ENCODE results near the gene CCPG1. TPM values are rescaled to one million over a fixed set of nuclear protein-coding genes. Genes with fewer than 3 reads are reported as not detected.

CCPG1 gene
- total and polyA plus RNA-seq, 2 of the 13 experiments (the other 11 are each of a cell fraction or from before 2014, with no cell fraction given) = 16.1 to 19.5 TPM

DNA sequence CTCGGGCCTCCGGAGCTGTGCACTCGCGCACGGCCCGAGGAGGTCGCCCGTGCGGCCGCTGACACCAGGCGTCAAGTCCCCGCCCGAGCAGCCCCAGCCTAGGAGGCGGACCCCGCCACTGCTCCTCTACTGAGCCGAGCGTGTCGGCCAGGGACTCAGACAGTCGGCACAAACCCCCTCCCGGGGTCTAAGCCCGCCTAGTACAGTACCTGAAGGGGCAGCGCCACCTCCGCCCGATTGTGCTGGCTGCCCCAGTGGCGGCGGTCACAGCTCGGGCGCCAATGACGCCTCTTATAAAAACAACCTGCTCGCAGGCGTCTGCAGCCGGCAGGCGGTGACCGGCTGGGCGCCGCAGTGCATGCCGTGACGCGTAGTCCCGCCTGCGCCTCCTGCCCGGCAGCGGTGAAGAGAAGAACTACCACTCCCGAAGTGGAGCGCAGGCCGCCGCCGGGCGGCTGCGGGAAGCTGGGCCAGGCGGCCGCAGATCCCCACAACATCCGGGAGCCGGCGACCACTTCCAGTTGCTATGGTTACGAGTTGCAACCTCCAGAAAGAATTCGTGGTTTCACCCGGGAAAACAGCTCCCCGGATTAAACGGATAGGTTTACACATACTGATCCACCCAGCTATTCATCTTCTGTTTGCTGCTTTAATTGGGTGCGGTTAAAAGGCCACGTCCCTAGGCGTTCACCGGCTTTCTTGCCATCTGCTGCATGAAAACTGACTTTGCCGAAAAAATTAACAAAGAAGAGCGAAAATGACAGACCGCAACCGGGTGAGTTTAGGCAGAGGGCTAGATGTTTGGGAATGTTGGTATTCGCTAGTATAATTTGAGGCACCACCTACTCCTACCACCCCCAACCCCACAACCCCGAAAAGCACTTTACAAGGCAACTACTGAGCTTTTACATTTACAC is at the start of gene CCPG1, which contains the start of gene PIERCE2 (continued):
- TF ChIP-seq, protein P1, sequence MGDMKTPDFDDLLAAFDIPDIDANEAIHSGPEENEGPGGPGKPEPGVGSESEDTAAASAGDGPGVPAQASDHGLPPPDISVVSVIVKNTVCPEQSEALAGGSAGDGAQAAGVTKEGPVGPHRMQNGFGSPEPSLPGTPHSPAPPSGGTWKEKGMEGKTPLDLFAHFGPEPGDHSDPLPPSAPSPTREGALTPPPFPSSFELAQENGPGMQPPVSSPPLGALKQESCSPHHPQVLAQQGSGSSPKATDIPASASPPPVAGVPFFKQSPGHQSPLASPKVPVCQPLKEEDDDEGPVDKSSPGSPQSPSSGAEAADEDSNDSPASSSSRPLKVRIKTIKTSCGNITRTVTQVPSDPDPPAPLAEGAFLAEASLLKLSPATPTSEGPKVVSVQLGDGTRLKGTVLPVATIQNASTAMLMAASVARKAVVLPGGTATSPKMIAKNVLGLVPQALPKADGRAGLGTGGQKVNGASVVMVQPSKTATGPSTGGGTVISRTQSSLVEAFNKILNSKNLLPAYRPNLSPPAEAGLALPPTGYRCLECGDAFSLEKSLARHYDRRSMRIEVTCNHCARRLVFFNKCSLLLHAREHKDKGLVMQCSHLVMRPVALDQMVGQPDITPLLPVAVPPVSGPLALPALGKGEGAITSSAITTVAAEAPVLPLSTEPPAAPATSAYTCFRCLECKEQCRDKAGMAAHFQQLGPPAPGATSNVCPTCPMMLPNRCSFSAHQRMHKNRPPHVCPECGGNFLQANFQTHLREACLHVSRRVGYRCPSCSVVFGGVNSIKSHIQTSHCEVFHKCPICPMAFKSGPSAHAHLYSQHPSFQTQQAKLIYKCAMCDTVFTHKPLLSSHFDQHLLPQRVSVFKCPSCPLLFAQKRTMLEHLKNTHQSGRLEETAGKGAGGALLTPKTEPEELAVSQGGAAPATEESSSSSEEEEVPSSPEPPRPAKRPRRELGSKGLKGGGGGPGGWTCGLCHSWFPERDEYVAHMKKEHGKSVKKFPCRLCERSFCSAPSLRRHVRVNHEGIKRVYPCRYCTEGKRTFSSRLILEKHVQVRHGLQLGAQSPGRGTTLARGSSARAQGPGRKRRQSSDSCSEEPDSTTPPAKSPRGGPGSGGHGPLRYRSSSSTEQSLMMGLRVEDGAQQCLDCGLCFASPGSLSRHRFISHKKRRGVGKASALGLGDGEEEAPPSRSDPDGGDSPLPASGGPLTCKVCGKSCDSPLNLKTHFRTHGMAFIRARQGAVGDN (CRISPR knock-in tag; IDR thresholded peaks at IDR 0.05) = peak; percentile 95
- TF ChIP-seq ZNF619 (CRISPR knock-in tag; IDR thresholded peaks at IDR 0.05) (peak; percentile 62; the same call in 1 of the 2 replicates), NFYC (CRISPR knock-in tag; IDR thresholded peaks at IDR 0.05) (peak; percentile 34; the same call in 1 of the 2 replicates), ZNF563 (CRISPR knock-in tag; IDR thresholded peaks at IDR 0.05) (peak; percentile 63; the same call in 1 of the 2 replicates), GATA4 (IDR thresholded peaks at IDR 0.05; ENCODE audit: borderline replicate concordance, low read depth) (0 out of 2 replicates have a peak, but pooled peaks have one; percentile 20), NFKB2 (CRISPR knock-in tag; IDR thresholded peaks at IDR 0.05; ENCODE audit: borderline replicate concordance) (peak; percentile 68; the same call in 1 of the 2 replicates), GABPB1 (CRISPR knock-in tag; IDR thresholded peaks at IDR 0.05) (peak; percentile 93), SNAPC2 (CRISPR knock-in tag; IDR thresholded peaks at IDR 0.05) (peak; percentile 33; the same call in 1 of the 2 replicates), ZNF570 (CRISPR knock-in tag; IDR thresholded peaks at IDR 0.05; ENCODE audit: borderline replicate concordance) (no peak), SIN3B (IDR thresholded peaks at IDR 0.05; ENCODE audit: low read length) (no peak), KDM2A (CRISPR knock-in tag; IDR thresholded peaks at IDR 0.05; ENCODE audit: borderline replicate concordance, low read depth) (peak; percentile 85), ZBTB42 (CRISPR knock-in tag; IDR thresholded peaks at IDR 0.05) (peak; percentile 82; the same call in 1 of the 2 replicates), ZNF552 (CRISPR knock-in tag; IDR thresholded peaks at IDR 0.05; ENCODE audit: borderline replicate concordance) (no peak), TOE1 (CRISPR knock-in tag; IDR thresholded peaks at IDR 0.05) (no peak), CCDC6 (CRISPR knock-in tag; IDR thresholded peaks at IDR 0.05) (peak; percentile 39; the same call in 1 of the 2 replicates), ZNF335 (CRISPR knock-in tag; IDR thresholded peaks at IDR 0.05) (peak; percentile 97), MAZ (IDR thresholded peaks at IDR 0.05; ENCODE audit: borderline replicate concordance, low read depth, low read length) (0 out of 2 replicates have a peak, but pooled peaks have one; percentile 36), MAZ (CRISPR knock-in tag; IDR thresholded peaks at IDR 0.05; ENCODE audit: low read depth) (peak; percentile 77), ZC3H13 (CRISPR knock-in tag; IDR thresholded peaks at IDR 0.05) (no peak)
- TF ChIP-seq, protein P2, sequence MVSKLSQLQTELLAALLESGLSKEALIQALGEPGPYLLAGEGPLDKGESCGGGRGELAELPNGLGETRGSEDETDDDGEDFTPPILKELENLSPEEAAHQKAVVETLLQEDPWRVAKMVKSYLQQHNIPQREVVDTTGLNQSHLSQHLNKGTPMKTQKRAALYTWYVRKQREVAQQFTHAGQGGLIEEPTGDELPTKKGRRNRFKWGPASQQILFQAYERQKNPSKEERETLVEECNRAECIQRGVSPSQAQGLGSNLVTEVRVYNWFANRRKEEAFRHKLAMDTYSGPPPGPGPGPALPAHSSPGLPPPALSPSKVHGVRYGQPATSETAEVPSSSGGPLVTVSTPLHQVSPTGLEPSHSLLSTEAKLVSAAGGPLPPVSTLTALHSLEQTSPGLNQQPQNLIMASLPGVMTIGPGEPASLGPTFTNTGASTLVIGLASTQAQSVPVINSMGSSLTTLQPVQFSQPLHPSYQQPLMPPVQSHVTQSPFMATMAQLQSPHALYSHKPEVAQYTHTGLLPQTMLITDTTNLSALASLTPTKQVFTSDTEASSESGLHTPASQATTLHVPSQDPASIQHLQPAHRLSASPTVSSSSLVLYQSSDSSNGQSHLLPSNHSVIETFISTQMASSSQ (IDR thresholded peaks at IDR 0.05; ENCODE audit: low read depth) = no peak
- TF ChIP-seq, protein P2 (CRISPR knock-in tag; IDR thresholded peaks at IDR 0.05; ENCODE audit: borderline replicate concordance) = peak; percentile 70

Data from HepG2 (cell line).